HEK293 (cell line): ENCODE measurements around the gene ZNF782.

ENCODE experiments used
- CTCF ChIA-PET: fragments of 350-600 bp; formaldehyde crosslinking; extraction: SDS; loops from one replicate; lab custom pipeline; 2021; ENCODE audit warnings: antibody characterized with exemption; lab: Yijun Ruan, JAX
- POLR2A ChIA-PET: fragments of 300-600 bp; formaldehyde crosslinking; extraction: SDS; loops from one replicate; lab custom pipeline; 2020; ENCODE audit warnings: antibody characterized with exemption, inconsistent platforms; lab: Yijun Ruan, JAX
- H3K27ac ChIP-seq: fragments of 200-500 bp; sonication (Bioruptor generic); 2 replicates; pipeline ENCODE4 v1.5.1; 2014; ENCODE audit warnings: low read depth, low read length, control low read depth, inconsistent platforms; ENCODE audit errors: extremely low read depth
- H3K36me3 ChIP-seq, 2 experiments: fragments of 200-500 bp in 1 of 2; sonication (Bioruptor generic) in 1 of 2; 1 replicate in 1 of 2; 2 replicates in 1 of 2; pipeline ENCODE4 v1.5.1; 2014 to 2017; ENCODE audit warnings: inconsistent platforms in 2 of 2, low read length in 2 of 2; ENCODE audit not compliant: control insufficient read depth in 2 of 2, insufficient read depth in 1 of 2
- H3K4me1 ChIP-seq: fragments of 200-500 bp; sonication (Bioruptor generic); 2 replicates; pipeline ENCODE4 v1.5.1; 2014; ENCODE audit warnings: mild to moderate bottlenecking, low read length, inconsistent platforms; ENCODE audit not compliant: control insufficient read depth, insufficient read depth
- H3K4me3 ChIP-seq: 2 replicates; pipeline ENCODE4 v1.5.1; 2011; ENCODE audit warnings: low read depth, mild to moderate bottlenecking, control low read depth, low read length, moderate library complexity
- H3K9me3 ChIP-seq: fragments of 200-500 bp; sonication (Bioruptor generic); 2 replicates; pipeline ENCODE4 v1.5.1; 2014; ENCODE audit warnings: low read depth, low read length, inconsistent platforms; ENCODE audit not compliant: control insufficient read depth, insufficient read depth
- AEBP2 ChIP-seq: fragments of 450-650 bp; formaldehyde crosslinking; IDR thresholded peaks from 2 replicates; pipeline ENCODE4 v1.5.1; 2016; ENCODE audit warnings: missing biosample characterization, missing genetic modification characterization, borderline replicate concordance
- CTCF ChIP-seq: fragments of 450-650 bp; formaldehyde crosslinking; IDR thresholded peaks from 2 replicates; pipeline ENCODE4 v1.5.1; 2016; ENCODE audit warnings: missing biosample characterization, missing genetic modification characterization
- EGR2 ChIP-seq: fragments of 450-650 bp; formaldehyde crosslinking; IDR thresholded peaks from 2 replicates; pipeline ENCODE4 v1.5.1; 2016; ENCODE audit warnings: low read depth, missing biosample characterization, missing genetic modification characterization
- PRDM4 ChIP-seq: fragments of 450-650 bp; formaldehyde crosslinking; IDR thresholded peaks from 2 replicates; pipeline ENCODE4 v1.5.1; 2017; ENCODE audit warnings: missing biosample characterization, missing genetic modification characterization
- SCRT2 ChIP-seq: fragments of 450-650 bp; formaldehyde crosslinking; IDR thresholded peaks from 2 replicates; pipeline ENCODE4 v1.5.1; 2016; ENCODE audit warnings: missing biosample characterization, missing genetic modification characterization
- ZBTB17 ChIP-seq: fragments of 450-650 bp; formaldehyde crosslinking; IDR thresholded peaks from 2 replicates; pipeline ENCODE4 v1.5.1; 2016; ENCODE audit warnings: missing biosample characterization, missing genetic modification characterization
- ZFHX2 ChIP-seq: fragments of 450-650 bp; formaldehyde crosslinking; conservative IDR thresholded peaks from 2 replicates; pipeline ENCODE4 v1.5.1; 2016; ENCODE audit warnings: missing biosample characterization, missing genetic modification characterization
- ZNF146 ChIP-seq: fragments of 450-650 bp; formaldehyde crosslinking; IDR thresholded peaks from 2 replicates; pipeline ENCODE4 v1.5.1; 2016; ENCODE audit warnings: missing biosample characterization, missing genetic modification characterization
- ZNF23 ChIP-seq: fragments of 450-650 bp; formaldehyde crosslinking; IDR thresholded peaks from 2 replicates; pipeline ENCODE4 v1.5.1; 2016; ENCODE audit warnings: missing biosample characterization, missing genetic modification characterization, borderline replicate concordance
- ZNF416 ChIP-seq: fragments of 450-650 bp; formaldehyde crosslinking; IDR thresholded peaks from 2 replicates; pipeline ENCODE4 v1.5.1; 2016; ENCODE audit warnings: missing biosample characterization, missing genetic modification characterization
- ZNF558 ChIP-seq: fragments of 450-650 bp; formaldehyde crosslinking; IDR thresholded peaks from 2 replicates; pipeline ENCODE4 v1.5.1; 2016; ENCODE audit warnings: missing biosample characterization, missing genetic modification characterization
- ZNF600 ChIP-seq: fragments of 450-650 bp; formaldehyde crosslinking; IDR thresholded peaks from 2 replicates; pipeline ENCODE4 v1.5.1; 2016; ENCODE audit warnings: missing biosample characterization, missing genetic modification characterization
- ZNF701 ChIP-seq: fragments of 450-650 bp; formaldehyde crosslinking; IDR thresholded peaks from 2 replicates; pipeline ENCODE4 v1.5.1; 2016; ENCODE audit warnings: missing biosample characterization, missing genetic modification characterization
- ZNF792 ChIP-seq: fragments of 450-650 bp; formaldehyde crosslinking; IDR thresholded peaks from 2 replicates; pipeline ENCODE4 v1.5.1; 2016; ENCODE audit warnings: missing biosample characterization, missing genetic modification characterization

The ZNF782 gene

GRCh38 chr9:96892131-96892530 is 37.8 kb upstream of the ZNF782 start (continued):
- no peak for TF ChIP-seq AEBP2 (tag by site-specific recombination)
- no peak for TF ChIP-seq ZNF792 (tag by site-specific recombination)
- TF ChIP-seq ZNF416 (tag by site-specific recombination) = no peak
- TF ChIP-seq ZNF23 (tag by site-specific recombination) = no peak
- TF ChIP-seq, all 188 proteins: peak for 0

- no peaks in the 10 kb centered on the region for H3K9me3 ChIP-seq
- no peak overlapping the region for H3K27ac ChIP-seq
- TF ChIP-seq PRDM4 (tag by site-specific recombination) = no peak
- TF ChIP-seq ZBTB17 = no peak
- TF ChIP-seq ZNF701 = no peak
- no peaks in the 10 kb centered on the region for H3K4me1 ChIP-seq
- ChIA-PET CTCF (interaction anchor here (0.7 to 2.4 kb wide), 2 partner anchors 9 to 13 kb away, joined by 5 to 7 read pairs; no protein-coding TSS in a partner anchor), POLR2A (no interaction called here)
- H3K36me3 ChIP-seq = peaks cover 0 to 9% of the 10 kb centered on the region in 2 experiments; a peak in 1 of 3 replicates
- no peak overlapping the region for H3K4me3 ChIP-seq
These were observed 34.3 kb upstream of the ZNF782 start for GRCh38 chr9:96888591-96888990.

GRCh38 chr9:96885424-96885823 is 31.1 kb upstream of the ZNF782 start:
- TF ChIP-seq ZNF558 (tag by site-specific recombination) = peak; percentile 91
- no peak for TF ChIP-seq ZNF146 (tag by site-specific recombination)
- H3K4me3 ChIP-seq = no peak overlapping the region
- no peaks in the 10 kb centered on the region for H3K36me3 ChIP-seq
- H3K27ac ChIP-seq = no peak overlapping the region
- no peaks in the 10 kb centered on the region for H3K9me3 ChIP-seq
- no peaks in the 10 kb centered on the region for H3K4me1 ChIP-seq
- POLR2A ChIA-PET = no interaction called here
- CTCF ChIA-PET = no interaction called here

- ChIA-PET POLR2A (no interaction called here), CTCF (interaction anchor here (0.7 to 1.6 kb wide), 2 partner anchors 9 to 28 kb away, joined by 3 to 6 read pairs; no protein-coding TSS in a partner anchor)
- no peak overlapping the region for H3K27ac ChIP-seq
- no peaks in the 10 kb centered on the region for H3K36me3 ChIP-seq
- H3K4me1 ChIP-seq = no peaks in the 10 kb centered on the region
- H3K4me3 ChIP-seq = no peak overlapping the region
- TF ChIP-seq EGR2 (tag by site-specific recombination) (peak; percentile 74), SCRT2 (tag by site-specific recombination) (peak; percentile 43; the same call in 1 of the 2 replicates), CTCF (tag by site-specific recombination) (no peak), ZFHX2 (tag by site-specific recombination) (peak; percentile 59), ZNF600 (no peak)
- no peaks in the 10 kb centered on the region for H3K9me3 ChIP-seq
These were observed 30.1 kb upstream of the ZNF782 start for GRCh38 chr9:96884443-96884842.
